ENCODE data around the gene OR10V1.

GRCh38 chr11:59753650-59754493 is 40.2 kb upstream of the OR10V1 start:
- TF ChIP-seq CTCF (IDR thresholded peaks at IDR 0.05; ENCODE audit: borderline replicate concordance, extremely low read depth, low read length, poor library complexity, severe bottlenecking) (peak; percentile 93), EZH2 (IDR thresholded peaks at IDR 0.05; ENCODE audit: borderline replicate concordance, low read depth, low read length, severe bottlenecking) (no peak)
